HG03378 (cell line): Measurements from ENCODE around the gene PGC.

ENCODE experiments used
- ATAC-seq: cut with Tn5 transposase; IDR thresholded peaks from one replicate; pipeline ENCODE4 v1.9.1; 2021; ENCODE audit warnings: mild to moderate bottlenecking, moderate library complexity; ENCODE audit not compliant: unreplicated experiment

The PGC gene

GRCh38 chr6:41732591-41733359, 14.4 kb downstream of the PGC start:
- peak; percentile 42 for ATAC-seq

GRCh38 chr6:41732149-41732548, 15.0 kb downstream of the PGC start:
- no peak for ATAC-seq

GRCh38 chr6:41731561-41732086, 15.6 kb downstream of the PGC start:
- no peak for ATAC-seq

GRCh38 chr6:41730531-41731436, 16.4 kb downstream of the PGC start:
- ATAC-seq: no peak

GRCh38 chr6:41729624-41730023, 17.6 kb downstream of the PGC start:
- ATAC-seq: no peak

- no peak for ATAC-seq
Measured at GRCh38 chr6:41728954-41729353, 18.2 kb downstream of the PGC start.

- no peak for ATAC-seq
Measured at GRCh38 chr6:41728073-41728936, 18.9 kb downstream of the PGC start.

- ATAC-seq: no peak
Measured at GRCh38 chr6:41727705-41728072, 19.5 kb downstream of the PGC start.

GRCh38 chr6:41726876-41727275, 20.3 kb downstream of the PGC start:
- no peak for ATAC-seq

GRCh38 chr6:41724586-41725501, 22.4 kb downstream of the PGC start:
- no peak for ATAC-seq

GRCh38 chr6:41724228-41724580, 23.0 kb downstream of the PGC start:
- ATAC-seq: no peak

- peak; percentile 62 for ATAC-seq
Measured at GRCh38 chr6:41723530-41724227, 23.5 kb downstream of the PGC start.

- no peak for ATAC-seq
Measured at GRCh38 chr6:41722969-41723529, 24.1 kb downstream of the PGC start.

- no peak for ATAC-seq
Measured at GRCh38 chr6:41721414-41721813, 25.8 kb downstream of the PGC start.

- no peak for ATAC-seq
Measured at GRCh38 chr6:41720783-41721182, 26.4 kb downstream of the PGC start.

- ATAC-seq: no peak
Measured at GRCh38 chr6:41720262-41720620, 27.0 kb downstream of the PGC start.

- ATAC-seq: no peak
Measured at GRCh38 chr6:41719436-41720261, 27.5 kb downstream of the PGC start.

- ATAC-seq: no peak
Measured at GRCh38 chr6:41718828-41719227, 28.4 kb downstream of the PGC start.
